ENCODE measurements around the gene CHRDL2.

Gene CHRDL2

DNA sequence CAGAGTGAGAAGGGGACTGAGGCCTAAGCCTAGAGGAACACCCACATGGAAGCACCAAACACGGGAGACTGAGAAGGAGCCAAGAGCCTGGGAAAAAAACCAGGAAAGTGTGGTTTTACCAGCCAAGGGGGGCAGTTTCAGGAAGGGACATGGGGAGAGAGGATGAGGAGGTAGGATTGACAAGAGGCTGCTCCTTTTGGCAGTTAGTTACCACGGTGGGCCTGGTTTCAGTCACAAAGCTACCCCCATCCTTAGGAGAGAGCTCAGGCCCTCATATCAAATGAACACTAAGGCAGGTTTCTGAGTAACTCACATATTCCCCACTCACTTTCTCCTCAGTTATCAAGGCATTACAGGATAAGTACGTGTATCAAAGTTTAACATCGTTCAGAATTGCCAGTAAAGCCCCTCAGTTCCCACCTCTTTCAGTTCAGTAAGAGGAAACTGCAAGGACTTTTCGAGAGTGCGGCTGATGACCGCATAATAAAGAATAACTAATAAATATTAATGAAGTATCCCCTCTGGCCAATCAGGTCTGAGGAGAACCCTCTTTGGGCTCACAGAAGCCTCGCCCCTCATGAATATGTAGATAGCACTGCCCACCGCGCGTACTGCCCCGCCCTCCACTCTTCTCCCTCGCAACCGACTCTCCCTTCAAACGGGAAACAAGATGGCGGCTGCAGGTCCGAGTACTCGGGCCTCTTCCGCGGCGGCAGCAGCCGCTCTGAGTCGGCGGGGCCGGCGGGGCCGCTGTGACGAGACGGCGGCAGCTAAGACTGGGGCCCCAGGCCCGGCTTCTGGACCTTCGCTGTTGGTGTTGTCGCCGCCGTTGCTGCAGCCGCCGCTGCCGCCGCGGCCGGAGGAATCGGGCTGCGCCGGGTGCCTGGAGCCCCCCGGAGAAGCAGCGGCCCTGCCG, 17.2 kb upstream of the CHRDL2 start, which contains the start of gene RNF169:
RNF169 (plus strand) TSS at position 639 of the 916 bp plus-strand sequence; CDS start at position 671, 32 bp downstream.
- peak; percentile 83 for DNase-seq

- no peak for DNase-seq
Observed at GRCh38 chr11:74746868-74747267, 15.6 kb upstream of the CHRDL2 start.

- DNase-seq: no peak
Observed at GRCh38 chr11:74744277-74744676, 13.1 kb upstream of the CHRDL2 start.

DNA sequence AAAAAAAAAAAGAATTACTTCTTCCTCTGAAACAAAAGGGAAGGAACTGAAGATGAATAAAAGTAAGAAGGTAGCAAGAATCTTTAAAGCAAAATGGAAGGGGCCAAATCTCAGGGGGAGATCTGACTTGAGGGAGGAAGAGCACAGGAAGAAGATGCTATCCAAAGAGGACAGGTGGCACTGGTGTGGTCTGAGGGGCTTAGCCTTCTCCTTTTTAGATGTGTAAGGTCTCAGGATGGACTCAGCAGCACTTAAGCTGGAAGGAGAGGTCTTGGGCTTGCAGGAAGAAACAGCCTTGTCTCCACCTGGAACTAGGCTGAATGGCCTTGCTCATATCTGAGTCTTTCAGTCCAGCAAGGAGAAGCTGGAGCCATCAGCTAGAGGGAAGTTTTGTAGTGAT, 12.4 kb upstream of the CHRDL2 start:
- no peak for DNase-seq

DNA sequence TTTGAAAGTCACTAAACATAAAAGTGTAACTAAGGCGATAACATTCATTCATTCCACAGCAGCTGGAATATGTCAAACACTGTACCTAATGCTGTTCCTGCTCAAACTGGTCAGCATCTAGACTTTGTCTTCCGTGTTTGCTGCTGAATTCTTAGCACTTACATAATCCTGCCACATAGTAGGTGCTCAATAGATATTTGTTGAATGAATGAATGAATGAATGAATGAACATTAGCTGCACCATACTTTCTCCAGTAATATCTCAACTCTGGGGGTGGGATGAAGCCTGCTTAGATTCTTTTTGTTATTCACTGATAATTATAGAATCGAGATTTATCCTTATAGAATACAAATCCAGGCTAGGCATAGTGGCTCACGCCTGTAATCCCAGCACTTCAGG, 10.8 kb upstream of the CHRDL2 start:
- no peak for DNase-seq

- no peak for DNase-seq
Observed at GRCh38 chr11:74739546-74740270, 8.5 kb upstream of the CHRDL2 start.

DNA sequence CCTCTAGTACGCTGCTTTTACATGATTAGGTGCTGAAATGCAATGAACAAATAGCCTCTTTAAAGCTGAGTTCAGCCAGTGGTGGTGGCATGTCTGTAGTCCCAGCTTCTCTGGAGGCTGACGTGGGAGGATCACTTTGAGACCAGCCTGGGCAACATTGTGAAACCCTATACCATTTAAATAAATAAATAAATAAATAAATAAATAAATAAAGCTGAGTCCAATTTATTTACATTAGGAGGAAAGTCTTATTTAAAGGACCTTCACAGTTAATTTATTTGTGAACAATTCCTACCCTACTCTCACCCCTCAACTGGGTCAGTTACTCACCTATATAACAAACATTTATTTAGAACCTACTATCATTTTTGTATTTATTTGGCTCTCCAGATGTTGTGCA, 4.8 kb upstream of the CHRDL2 start:
- no peak for DNase-seq

DNA sequence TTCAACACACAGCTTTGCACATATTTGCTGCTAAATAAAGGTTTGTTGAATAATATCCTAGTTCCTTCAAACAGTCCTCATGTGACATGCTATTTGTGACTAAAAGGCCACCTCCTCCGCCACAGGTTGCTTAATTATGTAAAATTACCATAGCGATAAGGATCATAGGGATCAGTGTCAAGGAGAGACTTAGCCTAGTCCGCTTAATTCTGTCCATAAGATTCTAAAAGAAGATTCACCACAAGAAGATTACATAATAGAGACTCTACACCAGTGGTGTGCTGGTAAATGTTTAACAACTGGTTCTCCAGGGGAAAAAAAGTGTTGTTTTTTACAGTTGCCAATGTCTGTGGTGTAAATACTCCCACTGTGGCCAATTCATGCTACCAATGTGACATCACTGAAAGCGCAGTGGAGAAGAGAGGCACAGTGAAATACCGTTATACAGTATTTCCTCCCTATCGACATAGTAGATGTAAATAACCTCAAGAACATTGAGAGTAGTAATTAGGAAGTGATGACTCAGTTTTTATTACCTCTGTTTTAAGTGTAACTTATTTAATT, 4.2 kb upstream of the CHRDL2 start:
- DNase-seq: no peak

DNA sequence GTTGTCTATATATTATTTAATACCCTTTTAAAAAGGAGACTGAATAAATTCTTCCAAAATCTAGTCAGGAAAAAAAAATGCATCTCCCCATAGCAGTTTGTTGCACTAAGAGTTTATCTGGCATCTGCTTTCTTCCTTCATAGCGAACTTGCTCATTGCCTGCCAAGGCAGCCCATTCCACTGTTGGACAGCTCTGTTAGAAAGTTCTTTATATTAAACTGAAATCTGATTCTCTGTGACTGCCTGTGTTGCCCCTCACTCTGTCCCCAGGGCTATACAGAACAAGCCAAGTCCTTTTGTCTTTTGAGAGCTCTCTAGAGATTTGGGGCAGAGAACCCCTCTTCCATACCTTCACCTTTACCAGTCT, 3.3 kb upstream of the CHRDL2 start:
- no peak for DNase-seq

- no peak for DNase-seq
Observed at GRCh38 chr11:74730571-74731260, 510 bp downstream of the CHRDL2 start.

DNA sequence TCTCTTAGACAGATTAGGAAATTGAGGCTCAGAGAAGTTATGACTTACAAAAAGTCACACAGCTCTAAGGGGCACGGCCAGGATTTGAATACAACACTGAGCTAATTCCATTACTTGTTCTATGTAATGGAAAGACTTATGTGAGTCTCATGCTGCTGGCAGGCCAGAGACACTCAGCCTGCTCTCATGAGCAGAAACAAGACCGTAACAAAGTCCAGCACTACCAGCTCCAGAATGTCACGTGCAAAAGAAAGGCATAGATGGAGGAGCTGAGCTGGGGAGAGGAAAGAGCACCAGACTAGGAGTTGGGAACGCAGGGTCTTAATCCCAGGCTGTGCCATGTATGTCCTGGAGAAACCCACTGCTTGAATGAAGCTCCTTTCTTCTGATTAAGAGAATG, 1.8 kb downstream of the CHRDL2 start:
- DNase-seq: no peak

DNA sequence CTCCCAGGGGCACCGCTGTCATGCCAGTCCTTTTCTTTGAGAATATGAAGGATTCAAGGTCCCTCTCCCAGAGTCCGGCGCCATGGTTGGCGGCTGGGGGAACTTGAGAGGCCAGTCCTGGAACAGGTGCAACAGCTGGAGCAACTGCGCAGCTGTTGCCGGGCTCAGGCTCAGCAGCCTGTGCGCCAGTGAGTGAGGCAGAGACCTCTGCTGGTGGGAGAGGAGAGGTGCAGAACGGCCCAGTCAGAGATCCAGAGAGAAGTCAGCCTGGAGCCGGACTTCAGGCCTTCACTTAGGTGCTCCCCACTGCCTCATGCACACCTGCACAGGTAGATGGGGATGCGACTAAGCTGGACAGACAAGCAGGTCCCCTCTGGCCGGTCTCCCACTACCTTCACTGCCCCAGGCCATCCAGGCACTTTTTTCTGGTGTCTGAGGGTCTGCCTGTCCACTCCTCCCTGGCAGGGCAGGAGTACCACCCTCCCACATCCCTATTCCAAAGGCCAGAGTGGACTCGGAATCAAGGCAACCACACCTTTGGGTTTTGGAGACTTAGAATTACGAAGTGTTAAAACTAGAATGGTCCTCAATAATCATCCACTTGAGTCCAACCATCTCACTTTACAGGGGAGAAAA, 4.6 kb downstream of the CHRDL2 start:
- peak; percentile 10 for DNase-seq

GRCh38 chr11:74725701-74726100, 5.5 kb downstream of the CHRDL2 start:
- no peak for DNase-seq

- DNase-seq: no peak
Observed at GRCh38 chr11:74723511-74723910, 7.7 kb downstream of the CHRDL2 start.

DNA sequence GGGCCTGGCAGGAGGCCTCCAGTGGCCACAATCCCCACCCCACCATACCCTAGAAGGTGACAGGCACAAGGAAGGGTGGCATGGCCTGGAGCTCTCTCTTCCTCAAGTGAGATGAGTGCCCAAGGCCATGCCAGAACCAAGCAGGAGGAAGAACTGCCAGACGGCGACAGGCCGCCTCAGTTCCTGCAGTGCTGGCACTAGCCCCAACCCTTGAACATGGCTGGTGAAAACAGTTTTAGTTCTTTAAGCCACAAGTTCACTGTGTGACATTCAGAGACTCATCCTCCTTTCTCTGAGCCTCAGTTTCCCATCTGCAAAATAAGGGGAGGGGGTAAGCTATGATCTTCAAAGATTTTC, 9.8 kb downstream of the CHRDL2 start:
- no peak for DNase-seq

- DNase-seq: no peak
Observed at GRCh38 chr11:74720596-74721478, 10.4 kb downstream of the CHRDL2 start.

DNA sequence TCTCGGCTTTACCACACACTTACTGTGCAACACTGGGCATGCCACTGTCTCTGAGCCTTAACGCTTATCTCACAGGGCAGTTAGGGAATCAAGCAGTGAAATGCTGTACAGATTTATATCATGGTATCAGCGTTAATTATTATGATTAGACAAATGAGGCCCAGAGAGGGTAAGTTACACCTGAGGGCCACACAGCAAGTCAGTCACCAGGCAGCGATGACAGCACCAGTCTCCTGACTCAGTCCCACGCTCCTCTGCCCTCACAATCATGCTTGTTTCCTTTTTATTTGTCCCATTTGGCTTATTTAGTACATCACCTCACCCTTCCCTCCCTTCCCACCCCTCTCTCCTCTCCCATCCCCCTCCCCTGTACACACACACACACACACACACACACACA, 12.2 kb downstream of the CHRDL2 start:
- DNase-seq: no peak

DNA sequence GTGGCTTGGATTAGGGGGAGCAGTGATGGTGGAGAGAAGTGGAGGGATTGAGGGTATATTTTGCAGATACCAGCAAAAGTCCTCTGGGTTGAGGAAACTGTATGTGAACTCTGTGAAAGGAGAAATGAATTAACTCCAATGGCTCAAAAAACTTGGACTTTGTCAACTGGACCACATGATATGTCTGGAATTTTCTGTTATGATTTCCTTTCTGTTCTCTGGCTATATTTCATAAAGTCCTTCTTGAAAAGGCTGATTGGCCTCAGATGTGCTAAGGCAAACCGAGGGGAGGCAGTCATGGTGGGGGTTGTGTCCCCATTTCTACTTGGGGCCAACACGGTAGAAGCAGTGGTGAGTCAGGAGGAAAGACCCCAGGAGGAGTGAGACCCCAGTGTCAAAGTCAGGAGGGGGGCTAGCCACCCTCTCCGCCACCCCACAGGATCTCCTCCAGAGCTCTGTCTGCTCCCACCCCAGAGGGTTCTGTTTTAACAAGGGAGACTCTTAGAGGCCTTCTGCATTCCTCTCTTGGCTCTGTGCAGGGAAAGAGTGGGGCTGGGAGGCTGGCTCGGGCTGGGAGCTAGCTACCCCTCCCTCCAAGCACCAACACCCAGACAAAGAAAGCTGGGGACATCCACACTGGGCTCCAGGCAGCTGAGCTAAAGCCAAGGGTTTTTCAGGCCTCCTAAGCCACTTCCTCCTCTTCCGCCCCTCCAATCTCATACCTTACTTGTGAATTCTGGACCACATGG, 13.8 kb downstream of the CHRDL2 start:
- DNase-seq: no peak

GRCh38 chr11:74714904-74715303, 16.3 kb downstream of the CHRDL2 start:
- DNase-seq: no peak

DNA sequence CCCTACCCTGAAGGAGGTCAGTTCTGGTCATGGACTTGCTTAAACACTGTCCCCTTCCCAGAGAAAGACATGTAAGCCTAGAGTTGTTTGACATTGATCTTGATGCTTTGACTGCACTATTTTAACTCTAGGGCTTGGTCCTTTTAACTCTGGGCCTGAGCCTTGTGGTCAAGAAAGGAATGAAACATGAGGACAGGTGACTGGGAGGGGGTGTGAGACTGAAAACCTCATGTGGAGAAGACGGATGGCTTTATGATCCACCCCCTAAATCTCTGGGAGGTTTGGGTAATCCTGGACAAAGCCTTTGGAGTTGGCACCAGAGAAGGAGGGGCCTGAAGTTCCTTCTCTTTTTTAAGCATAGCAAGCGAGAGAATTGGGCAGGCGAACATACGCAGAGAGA, 17.5 kb downstream of the CHRDL2 start:
- DNase-seq: no peak
